ENCODE measurements around the gene PHIP.

- TF ChIP-seq, protein P1, sequence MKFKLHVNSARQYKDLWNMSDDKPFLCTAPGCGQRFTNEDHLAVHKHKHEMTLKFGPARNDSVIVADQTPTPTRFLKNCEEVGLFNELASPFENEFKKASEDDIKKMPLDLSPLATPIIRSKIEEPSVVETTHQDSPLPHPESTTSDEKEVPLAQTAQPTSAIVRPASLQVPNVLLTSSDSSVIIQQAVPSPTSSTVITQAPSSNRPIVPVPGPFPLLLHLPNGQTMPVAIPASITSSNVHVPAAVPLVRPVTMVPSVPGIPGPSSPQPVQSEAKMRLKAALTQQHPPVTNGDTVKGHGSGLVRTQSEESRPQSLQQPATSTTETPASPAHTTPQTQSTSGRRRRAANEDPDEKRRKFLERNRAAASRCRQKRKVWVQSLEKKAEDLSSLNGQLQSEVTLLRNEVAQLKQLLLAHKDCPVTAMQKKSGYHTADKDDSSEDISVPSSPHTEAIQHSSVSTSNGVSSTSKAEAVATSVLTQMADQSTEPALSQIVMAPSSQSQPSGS (tag by site-specific recombination; IDR thresholded peaks at IDR 0.05; ENCODE audit: low read depth), result no peak
- TF ChIP-seq CTCF (tag by site-specific recombination; IDR thresholded peaks at IDR 0.05) (no peak), ZEB2 (tag by site-specific recombination; IDR thresholded peaks at IDR 0.05) (no peak), ZNF114 (tag by site-specific recombination; IDR thresholded peaks at IDR 0.05) (no peak), IKZF3 (tag by site-specific recombination; IDR thresholded peaks at IDR 0.05) (no peak), ZFP69B (tag by site-specific recombination; IDR thresholded peaks at IDR 0.05) (no peak), ZNF549 (tag by site-specific recombination; IDR thresholded peaks at IDR 0.05) (no peak), MYNN (tag by site-specific recombination; IDR thresholded peaks at IDR 0.05; ENCODE audit: borderline replicate concordance) (no peak), ZNF138 (tag by site-specific recombination; IDR thresholded peaks at IDR 0.05; ENCODE audit: borderline replicate concordance) (no peak), GLI4 (tag by site-specific recombination; IDR thresholded peaks at IDR 0.05) (no peak), ZFP37 (tag by site-specific recombination; IDR thresholded peaks at IDR 0.05) (no peak), ZNF791 (tag by site-specific recombination; IDR thresholded peaks at IDR 0.05) (no peak), ZNF398 (tag by site-specific recombination; IDR thresholded peaks at IDR 0.05) (no peak), ZNF433 (tag by site-specific recombination; IDR thresholded peaks at IDR 0.05; ENCODE audit: low read depth) (no peak)
These were observed 21.8 kb downstream of the PHIP start for GRCh38 chr6:79056226-79056625.

All from HEK293 (cell line).